Endothelial cell of umbilical vein (primary cell): Measurements from ENCODE around the gene TRIM50. TPM values are rescaled to one million over a fixed set of nuclear protein-coding genes. Genes with fewer than 3 reads are reported as not detected.
A peak's percentile ranks its signal among the peaks of the same experiment; 100 is the strongest.

Experiments
- BruUV-seq: library from RNA; stranded (reverse); fragments of 400-500 nt; replicated peaks from 2 replicates; lab custom pipeline; 2021; lab: Mats Ljungman, UMichigan
- CTCF ChIA-PET: fragments of 300-600, 350-600 bp; sonication (Branson Sonifier 250); formaldehyde crosslinking; loops from one replicate; lab custom pipeline; 2021; ENCODE audit warnings: antibody characterized with exemption, inconsistent platforms; lab: Charles Lee
- POLR2A ChIA-PET: fragments of 300-600, 350-600 bp; sonication (Branson Sonifier 250); formaldehyde crosslinking; loops from one replicate; lab custom pipeline; 2021; ENCODE audit warnings: antibody characterized with exemption, inconsistent platforms; lab: Charles Lee
- DNase-seq: peaks from one replicate; pipeline ENCODE4 v3.0.0-alpha.2; 2011; ENCODE audit warnings: low read depth, low spot score
- FAIRE-seq: peaks from 2 replicates; lab custom pipeline; 2011; peaks lifted over from hg19 to GRCh38; lab: Jason Lieb, UNC
- H2AFZ ChIP-seq: 2 replicates; pipeline ENCODE4 v1.6.0; 2012; ENCODE audit warnings: low read depth, low read length, control low read depth, inconsistent platforms
- H3K27ac ChIP-seq: 2 replicates; pipeline ENCODE4 v1.5.1; 2011; ENCODE audit warnings: low read depth, mild to moderate bottlenecking, control low read depth, low read length, moderate library complexity; ENCODE audit not compliant: insufficient read depth
- H3K27me3 ChIP-seq, 2 experiments: 2 replicates each; pipeline versions ENCODE4 v1.6.0 to v1.6.1; 2011; ENCODE audit warnings: low read length in 2 of 2, mixed read lengths in 1 of 2; ENCODE audit not compliant: control insufficient read depth in 2 of 2, insufficient read depth in 2 of 2
- H3K36me3 ChIP-seq, 2 experiments: 2 replicates in 1 of 2; 3 replicates in 1 of 2; pipeline ENCODE4 v1.5.1; 2011; ENCODE audit warnings: low read length in 2 of 2, mild to moderate bottlenecking in 1 of 2, moderate library complexity in 1 of 2; ENCODE audit not compliant: control insufficient read depth in 2 of 2, insufficient read depth in 2 of 2; ENCODE audit errors: extremely low read depth in 1 of 2
- H3K4me1 ChIP-seq: 3 replicates; pipeline ENCODE4 v1.5.1; 2011; ENCODE audit warnings: mild to moderate bottlenecking, low read length; ENCODE audit not compliant: control insufficient read depth, insufficient read depth; ENCODE audit errors: extremely low read depth
- H3K4me2 ChIP-seq: 2 replicates; pipeline ENCODE4 v1.6.1; 2011; ENCODE audit warnings: low read length, control low read depth, mixed read lengths; ENCODE audit not compliant: insufficient read depth
- H3K4me3 ChIP-seq, 3 experiments: fragments of 200-600 bp in 1 of 3; sonication (generic), shearing (Covaris generic) in 1 of 3; replicated peaks in 1 of 3; 2 replicates each; pipeline ENCODE4 v1.5.1; 2011 to 2016; ENCODE audit warnings: control low read depth in 3 of 3, low read length in 3 of 3, mild to moderate bottlenecking in 2 of 3, inconsistent platforms in 1 of 3, low read depth in 1 of 3, moderate library complexity in 1 of 3; ENCODE audit not compliant: insufficient read depth in 1 of 3
- H3K79me2 ChIP-seq: 2 replicates; pipeline ENCODE4 v1.6.0; 2012; ENCODE audit warnings: low read length, inconsistent platforms; ENCODE audit not compliant: control insufficient read depth, insufficient read depth
- H3K9ac ChIP-seq: replicated peaks from 2 replicates; pipeline ENCODE3; 2011; ENCODE audit warnings: low read length, control low read depth; ENCODE audit not compliant: insufficient read depth; ENCODE audit errors: extremely low read depth
- H3K9me1 ChIP-seq: replicated peaks from 3 replicates; pipeline ENCODE4 v1.6.0; 2011; ENCODE audit warnings: mild to moderate bottlenecking, low read length; ENCODE audit not compliant: control insufficient read depth, insufficient read depth; ENCODE audit errors: extremely low read depth
- H3K9me3 ChIP-seq: replicated peaks from 2 replicates; pipeline ENCODE4 v1.5.1; 2012; ENCODE audit warnings: low read length, inconsistent platforms; ENCODE audit not compliant: control insufficient read depth, insufficient read depth
- H4K20me1 ChIP-seq: replicated peaks from 2 replicates; pipeline ENCODE3; 2011; ENCODE audit warnings: mild to moderate bottlenecking, low read length; ENCODE audit not compliant: control insufficient read depth, insufficient read depth; ENCODE audit errors: extremely low read depth
- GATA2 ChIP-seq: IDR thresholded peaks from 2 replicates; pipeline ENCODE4 v1.7.0; 2011; ENCODE audit warnings: low read depth, mild to moderate bottlenecking, moderate library complexity, mixed read lengths, low read length; ENCODE audit not compliant: insufficient read length, insufficient read depth
- MYC ChIP-seq: IDR thresholded peaks from one replicate; pipeline ENCODE4 v1.6.1; 2011; ENCODE audit warnings: mild to moderate bottlenecking, low read depth, low read length
- POLR2A ChIP-seq: IDR thresholded peaks from 2 replicates; pipeline ENCODE4 v1.6.1; 2012; ENCODE audit warnings: low read depth, mild to moderate bottlenecking, control low read depth, low read length
- POLR2AphosphoS5 ChIP-seq: IDR thresholded peaks from 2 replicates; pipeline ENCODE4 v1.6.1; 2012; ENCODE audit warnings: low read depth, mild to moderate bottlenecking, control low read depth, low read length, moderate library complexity; ENCODE audit not compliant: insufficient read depth
- dilution Hi-C: fragments of 300-500 bp; cut with MboI; formaldehyde crosslinking; loops from one replicate; pipeline ENCODE4 v1.15.0; 2019; ENCODE audit warnings: low sequenced_read_pairs; ENCODE audit not compliant: extremely low pct_ligation_motif_present
- intact Hi-C: fragments of 100-400 bp; cut with micrococcal nuclease; formaldehyde crosslinking; loops from one replicate; pipeline ENCODE4 v1.10.0; 2022
- polyA plus RNA-seq, 4 experiments: library from polyadenylated mRNA; depleted of rRNA in 3 of 4; stranded (reverse) in 3 of 4; unstranded in 1 of 4; fragments of >200 nt; gene quantifications; 2 replicates each; pipeline versions ENCODE4 v1.2.1 to v1.2.3, GENCODE V29; 2011 to 2012; ENCODE audit warnings: missing spikeins in 1 of 4
- total RNA-seq: library from RNA; stranded (reverse); gene quantifications from 2 replicates; pipeline ENCODE4 v1.2.3, GENCODE V29; 2021
- TF ChIP-seq, protein P1 (sequence below): IDR thresholded peaks from 2 replicates; pipeline ENCODE4 v1.6.1; 2011; ENCODE audit not compliant: insufficient read depth, insufficient read length
- TF ChIP-seq, protein P2 (sequence below), 2 donors: IDR thresholded peaks; 1 replicate in 1 of 2; 2 replicates in 1 of 2; pipeline ENCODE4 v1.5.1; 2011; ENCODE audit warnings: low read length in 2 of 2, mild to moderate bottlenecking in 2 of 2, moderate library complexity in 2 of 2, control low read depth in 1 of 2, inconsistent platforms in 1 of 2, low read depth in 1 of 2; ENCODE audit not compliant: insufficient read depth in 1 of 2; ENCODE audit errors: extremely low read depth in 1 of 2

Gene TRIM50
- total and polyA plus RNA-seq, 2 donors (not counting 3 experiments of a cell fraction or from before 2014, with no cell fraction given) = not detected

DNA sequence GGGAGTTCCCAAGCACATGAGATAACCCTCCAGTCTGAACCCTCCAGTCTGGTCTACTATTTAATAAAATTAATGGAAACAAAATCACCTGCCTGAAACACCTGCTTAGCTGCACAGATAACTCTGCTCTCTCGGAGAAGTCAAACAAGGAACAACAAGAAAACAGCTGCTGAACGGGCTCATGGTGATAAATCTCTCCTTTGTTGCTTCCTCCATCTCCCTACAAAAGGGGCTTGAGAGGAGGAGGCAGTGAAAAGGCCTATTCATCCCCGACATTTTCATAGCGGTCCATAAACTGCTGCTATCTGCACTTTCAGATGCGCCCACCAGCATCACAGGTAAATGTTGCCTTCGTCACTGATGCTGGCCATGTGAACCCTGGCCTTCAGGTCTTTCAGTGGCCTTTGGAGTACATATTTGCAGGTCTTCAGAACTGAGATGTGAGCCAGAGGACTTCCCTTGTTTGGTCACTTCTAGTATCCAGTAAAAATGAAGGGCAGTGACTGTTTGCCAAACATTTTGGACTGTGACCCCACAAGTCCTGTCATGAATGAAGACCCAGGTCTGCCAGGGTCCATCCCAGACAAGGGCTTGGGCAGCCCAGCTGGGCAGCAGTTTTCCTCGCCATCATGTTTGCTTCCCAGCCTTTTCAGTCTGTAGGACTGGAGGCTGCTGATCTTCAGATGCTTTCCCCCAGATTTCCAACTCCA is 15.9 kb upstream of the TRIM50 start:
- dilution Hi-C loops (no loop called here), intact Hi-C loops (loop anchor here (5.0 kb wide), 1 partner anchor 108 kb away; no protein-coding TSS in a partner anchor)
- ChIA-PET POLR2A (interaction anchor here (1.8 kb wide), 1 partner anchor 14 kb away, joined by 4 read pairs; no protein-coding TSS in a partner anchor), CTCF (interaction anchor here (0.7 to 5.0 kb wide), 4 partner anchors 95 to 391 kb away, joined by 3 to 71 read pairs (median 4); no protein-coding TSS in a partner anchor)
- Histone ChIP-seq H3K4me3 (no peak overlapping the region), H3K79me2 (no peaks in the 10 kb centered on the region), H3K4me2 (no peak overlapping the region), H3K4me1 (no peaks in the 10 kb centered on the region), H3K9me3 (no peaks in the 10 kb centered on the region), H3K9ac (no peak overlapping the region), H3K9me1 (no peaks in the 10 kb centered on the region), H4K20me1 (no peaks in the 10 kb centered on the region), H2AFZ (no peak overlapping the region), H3K27ac (no peak overlapping the region), H3K36me3 (no peaks in the 10 kb centered on the region), H3K27me3 (peaks cover 2 to 4% of the 10 kb centered on the region in 2 experiments)
- TF ChIP-seq POLR2A (no peak), MYC (no peak), POLR2AphosphoS5 (no peak), GATA2 (no peak)
- TF ChIP-seq, protein P1, sequence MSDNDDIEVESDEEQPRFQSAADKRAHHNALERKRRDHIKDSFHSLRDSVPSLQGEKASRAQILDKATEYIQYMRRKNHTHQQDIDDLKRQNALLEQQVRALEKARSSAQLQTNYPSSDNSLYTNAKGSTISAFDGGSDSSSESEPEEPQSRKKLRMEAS = no peak
- FAIRE-seq = no peak
- no peak for DNase-seq
- no TSS peak for BruUV-seq

DNA sequence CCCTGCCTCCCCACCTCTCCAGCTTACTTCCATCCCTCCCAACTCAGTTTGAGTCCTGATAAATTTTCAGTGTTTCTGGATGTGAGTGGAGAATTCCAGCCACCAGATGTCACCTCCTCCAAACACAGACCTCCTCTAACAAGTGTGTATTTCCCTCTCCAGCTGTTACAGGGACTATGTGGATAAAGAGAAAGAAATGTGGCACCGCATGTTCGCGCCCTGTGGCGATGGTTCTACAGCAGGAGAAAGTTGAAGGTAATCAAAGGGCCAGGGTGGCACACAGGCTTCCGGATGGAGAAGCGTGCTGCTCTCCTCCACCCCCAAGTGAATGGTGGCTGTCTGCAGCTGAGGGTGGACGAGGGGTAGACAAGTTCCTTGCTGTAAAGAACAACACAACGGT is 14.8 kb upstream of the TRIM50 start:
- H3K36me3 ChIP-seq = no peaks in the 10 kb centered on the region
- ChIA-PET CTCF (interaction anchor here (0.6 to 5.0 kb wide), 17 partner anchors 10 to 392 kb away, joined by 3 to 71 read pairs (median 4); no protein-coding TSS in a partner anchor), POLR2A (interaction anchor here (1.8 kb wide), 1 partner anchor 13 kb away, joined by 4 read pairs; no protein-coding TSS in a partner anchor)
- BruUV-seq = no TSS peak
- peak overlapping the region; percentile 0 for H2AFZ ChIP-seq
- H4K20me1 ChIP-seq = no peaks in the 10 kb centered on the region
- FAIRE-seq (no peak), DNase-seq (peak; percentile 53)
- H3K9me3 ChIP-seq = no peaks in the 10 kb centered on the region
- no peak overlapping the region for H3K9ac ChIP-seq
- H3K4me1 ChIP-seq = no peaks in the 10 kb centered on the region
- TF ChIP-seq, protein P2, sequence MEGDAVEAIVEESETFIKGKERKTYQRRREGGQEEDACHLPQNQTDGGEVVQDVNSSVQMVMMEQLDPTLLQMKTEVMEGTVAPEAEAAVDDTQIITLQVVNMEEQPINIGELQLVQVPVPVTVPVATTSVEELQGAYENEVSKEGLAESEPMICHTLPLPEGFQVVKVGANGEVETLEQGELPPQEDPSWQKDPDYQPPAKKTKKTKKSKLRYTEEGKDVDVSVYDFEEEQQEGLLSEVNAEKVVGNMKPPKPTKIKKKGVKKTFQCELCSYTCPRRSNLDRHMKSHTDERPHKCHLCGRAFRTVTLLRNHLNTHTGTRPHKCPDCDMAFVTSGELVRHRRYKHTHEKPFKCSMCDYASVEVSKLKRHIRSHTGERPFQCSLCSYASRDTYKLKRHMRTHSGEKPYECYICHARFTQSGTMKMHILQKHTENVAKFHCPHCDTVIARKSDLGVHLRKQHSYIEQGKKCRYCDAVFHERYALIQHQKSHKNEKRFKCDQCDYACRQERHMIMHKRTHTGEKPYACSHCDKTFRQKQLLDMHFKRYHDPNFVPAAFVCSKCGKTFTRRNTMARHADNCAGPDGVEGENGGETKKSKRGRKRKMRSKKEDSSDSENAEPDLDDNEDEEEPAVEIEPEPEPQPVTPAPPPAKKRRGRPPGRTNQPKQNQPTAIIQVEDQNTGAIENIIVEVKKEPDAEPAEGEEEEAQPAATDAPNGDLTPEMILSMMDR (IDR thresholded peaks at IDR 0.05; ENCODE audit: extremely low read depth in 1 of 2, insufficient read depth in 1 of 2, low read depth in 1 of 2, low read length in 2 of 2) = peak in 1 of 2 donors; percentile 52
- no peak for TF ChIP-seq GATA2
- intact Hi-C loops (loop anchor here (5.0 kb wide), 1 partner anchor 110 kb away; no protein-coding TSS in a partner anchor), dilution Hi-C loops (no loop called here)
- no peaks in the 10 kb centered on the region for H3K79me2 ChIP-seq
- H3K4me2 ChIP-seq = no peak overlapping the region
- H3K9me1 ChIP-seq = no peaks in the 10 kb centered on the region
- no peak overlapping the region for H3K27ac ChIP-seq
- peaks cover 2% of the 10 kb centered on the region in 2 experiments for H3K27me3 ChIP-seq
- H3K4me3 ChIP-seq = no peak overlapping the region
